ENCODE measurements around the gene ZNF384. TPM values are rescaled to one million over a fixed set of nuclear protein-coding genes. Genes with fewer than 3 reads are reported as not detected.
A peak's percentile ranks its signal among the peaks of the same experiment; 100 is the strongest.

The ZNF384 gene
- total RNA-seq, 2 experiments from 2014 or later = 48.6 to 95.5 TPM

DNA sequence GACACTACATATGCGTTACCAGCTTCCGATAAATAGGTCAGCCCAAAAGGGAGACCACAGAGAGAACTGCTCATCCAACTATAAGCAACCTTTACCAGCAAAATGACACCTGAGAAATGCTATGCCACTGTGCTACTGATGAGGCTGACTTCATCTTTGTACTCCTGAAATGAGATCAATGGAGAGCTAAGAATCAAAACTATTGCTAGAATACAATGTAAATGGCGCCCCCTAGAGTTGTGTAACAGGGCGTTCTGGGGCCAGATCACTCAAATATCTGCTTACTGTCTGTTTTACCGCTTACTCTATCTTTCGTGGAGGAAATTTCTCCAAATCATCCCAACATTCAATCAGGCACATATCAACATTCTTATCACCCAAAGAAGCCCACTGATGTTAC lies 4.6 kb downstream of the ZNF384 start:
- Histone ChIP-seq H3K4me2 (ENCODE audit: low read length) (no peak overlapping the region), H3K79me2 (ENCODE audit: insufficient read depth, low read depth, low read length) (peaks cover 96% of the 10 kb centered on the region), H3K9me2 (ENCODE audit: insufficient read depth, low read length) (no peaks in the 10 kb centered on the region), H2AFZ (ENCODE audit: low read length) (no peak overlapping the region), H3K27ac (ENCODE audit: low read depth, low read length, poor library complexity, severe bottlenecking) (no peak overlapping the region), H3K9me3 (ENCODE audit: low read length) (no peaks in the 10 kb centered on the region), H3K4me1 (ENCODE audit: insufficient read depth, low read length, poor library complexity, severe bottlenecking) (peaks cover 27% of the 10 kb centered on the region), H3K36me3 (ENCODE audit: insufficient read depth, low read length) (peaks cover 79% of the 10 kb centered on the region), H4K20me1 (ENCODE audit: insufficient read depth, low read length) (0 out of 2 replicates have a peak, but pooled peaks cover 5% of the 10 kb centered on the region), H3K4me3 (ENCODE audit: low read depth, low read length, poor library complexity, severe bottlenecking) (no peak overlapping the region)
- ChIA-PET POLR2A (interaction anchor here (0.7 to 1.6 kb wide), 3 partner anchors 16 to 101 kb away, joined by 3 to 4 read pairs (median 3); no protein-coding TSS in a partner anchor), CTCF (ENCODE audit: unreplicated experiment) (interaction anchor here (0.5 kb wide), 1 partner anchor 72 kb away, joined by 3 read pairs; no protein-coding TSS in a partner anchor)
- TF ChIP-seq, protein P1, sequence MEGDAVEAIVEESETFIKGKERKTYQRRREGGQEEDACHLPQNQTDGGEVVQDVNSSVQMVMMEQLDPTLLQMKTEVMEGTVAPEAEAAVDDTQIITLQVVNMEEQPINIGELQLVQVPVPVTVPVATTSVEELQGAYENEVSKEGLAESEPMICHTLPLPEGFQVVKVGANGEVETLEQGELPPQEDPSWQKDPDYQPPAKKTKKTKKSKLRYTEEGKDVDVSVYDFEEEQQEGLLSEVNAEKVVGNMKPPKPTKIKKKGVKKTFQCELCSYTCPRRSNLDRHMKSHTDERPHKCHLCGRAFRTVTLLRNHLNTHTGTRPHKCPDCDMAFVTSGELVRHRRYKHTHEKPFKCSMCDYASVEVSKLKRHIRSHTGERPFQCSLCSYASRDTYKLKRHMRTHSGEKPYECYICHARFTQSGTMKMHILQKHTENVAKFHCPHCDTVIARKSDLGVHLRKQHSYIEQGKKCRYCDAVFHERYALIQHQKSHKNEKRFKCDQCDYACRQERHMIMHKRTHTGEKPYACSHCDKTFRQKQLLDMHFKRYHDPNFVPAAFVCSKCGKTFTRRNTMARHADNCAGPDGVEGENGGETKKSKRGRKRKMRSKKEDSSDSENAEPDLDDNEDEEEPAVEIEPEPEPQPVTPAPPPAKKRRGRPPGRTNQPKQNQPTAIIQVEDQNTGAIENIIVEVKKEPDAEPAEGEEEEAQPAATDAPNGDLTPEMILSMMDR (conservative IDR thresholded peaks at IDR 0.05; ENCODE audit: low read length) = peak; percentile 86
- no peak for TF ChIP-seq EZH2phosphoT487 (IDR thresholded peaks at IDR 0.05; ENCODE audit: borderline replicate concordance, low read depth, low read length)
- TSS peak; percentile 8 for BruUV-seq (replicated peaks)
- peak; percentile 52 for DNase-seq (ENCODE audit: low spot score)
- intact Hi-C loops (cut with micrococcal nuclease; ENCODE audit: unreplicated experiment) = loop anchor here (5.0 kb wide), 2 partner anchors 77 to 117 kb away; partner anchors contain the start of genes CHD4 and NOP2

DNA sequence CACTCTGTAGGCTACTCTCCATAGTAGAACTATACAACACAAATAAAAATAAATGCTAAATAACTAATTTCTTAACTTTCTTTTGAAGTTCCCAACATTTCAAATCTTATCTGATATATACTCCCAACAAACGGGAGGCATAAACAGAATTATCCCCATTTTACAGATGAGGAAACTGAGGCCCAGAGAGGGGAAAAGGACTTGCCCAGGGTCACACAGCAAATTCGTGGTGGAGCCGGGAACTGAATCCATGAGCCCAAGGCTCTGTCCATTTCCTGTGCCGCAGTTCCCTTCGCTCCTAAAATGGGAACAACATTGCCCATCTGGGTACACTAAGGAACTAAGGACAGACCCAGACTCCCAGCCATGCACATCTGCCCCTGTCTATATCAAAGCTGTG lies 12.2 kb downstream of the ZNF384 start:
- ChIA-PET POLR2A (no interaction called here), CTCF (ENCODE audit: unreplicated experiment) (no interaction called here)
- Histone ChIP-seq H2AFZ (ENCODE audit: low read length) (no peak overlapping the region), H3K9me3 (ENCODE audit: low read length) (no peaks in the 10 kb centered on the region), H3K4me1 (ENCODE audit: insufficient read depth, low read length, poor library complexity, severe bottlenecking) (peaks cover 1% of the 10 kb centered on the region), H3K36me3 (ENCODE audit: insufficient read depth, low read length) (peaks cover 100% of the 10 kb centered on the region), H3K4me2 (ENCODE audit: low read length) (no peak overlapping the region), H3K79me2 (ENCODE audit: insufficient read depth, low read depth, low read length) (peaks cover 31% of the 10 kb centered on the region), H3K27ac (ENCODE audit: low read depth, low read length, poor library complexity, severe bottlenecking) (no peak overlapping the region), H3K4me3 (ENCODE audit: low read depth, low read length, poor library complexity, severe bottlenecking) (no peak overlapping the region), H3K9me2 (ENCODE audit: insufficient read depth, low read length) (no peaks in the 10 kb centered on the region), H4K20me1 (ENCODE audit: insufficient read depth, low read length) (no peaks in the 10 kb centered on the region)
- TF ChIP-seq, protein P1 (conservative IDR thresholded peaks at IDR 0.05; ENCODE audit: low read length) = no peak
- TF ChIP-seq EZH2phosphoT487 (IDR thresholded peaks at IDR 0.05; ENCODE audit: borderline replicate concordance, low read depth, low read length) = no peak
- intact Hi-C loops (cut with micrococcal nuclease; ENCODE audit: unreplicated experiment) = no loop called here
- no TSS peak for BruUV-seq (replicated peaks)
- DNase-seq (ENCODE audit: low spot score) = no peak

DNA sequence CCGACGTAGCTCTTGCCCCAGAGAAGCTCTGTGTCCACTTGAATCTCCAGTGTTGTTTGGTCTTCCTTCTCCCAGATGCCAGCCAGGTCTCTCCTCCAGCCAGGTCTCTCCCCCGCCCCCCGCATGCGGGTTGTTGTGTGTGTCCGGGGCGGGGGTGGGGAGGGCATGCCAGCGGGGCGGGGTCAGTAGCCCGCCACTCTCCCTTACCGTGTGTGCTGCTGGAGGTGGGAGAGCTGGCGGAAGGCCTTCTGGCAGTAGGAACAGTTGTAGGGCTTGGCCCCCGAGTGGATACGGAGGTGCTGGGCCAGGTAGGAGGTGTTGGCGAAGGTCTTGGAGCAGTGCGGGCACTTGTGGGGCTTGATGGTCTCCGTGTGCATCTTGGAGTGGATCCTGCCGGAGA lies 17.0 kb downstream of the ZNF384 start:
- Histone ChIP-seq H3K9me3 (ENCODE audit: low read length) (no peaks in the 10 kb centered on the region), H2AFZ (ENCODE audit: low read length) (no peak overlapping the region), H3K9me2 (ENCODE audit: insufficient read depth, low read length) (no peaks in the 10 kb centered on the region), H3K4me2 (ENCODE audit: low read length) (no peak overlapping the region), H3K4me1 (ENCODE audit: insufficient read depth, low read length, poor library complexity, severe bottlenecking) (peaks cover 16% of the 10 kb centered on the region), H3K27ac (ENCODE audit: low read depth, low read length, poor library complexity, severe bottlenecking) (no peak overlapping the region), H3K79me2 (ENCODE audit: insufficient read depth, low read depth, low read length) (peaks cover 6% of the 10 kb centered on the region; the same call in 1 of the 2 replicates), H3K36me3 (ENCODE audit: insufficient read depth, low read length) (peaks cover 100% of the 10 kb centered on the region), H3K4me3 (ENCODE audit: low read depth, low read length, poor library complexity, severe bottlenecking) (no peak overlapping the region), H4K20me1 (ENCODE audit: insufficient read depth, low read length) (no peaks in the 10 kb centered on the region)
- ChIA-PET POLR2A (interaction anchor here (0.6 kb wide), 1 partner anchor 91 kb away, joined by 5 read pairs; no protein-coding TSS in a partner anchor), CTCF (ENCODE audit: unreplicated experiment) (no interaction called here)
- DNase-seq (ENCODE audit: low spot score) = no peak
- TF ChIP-seq, protein P1 (conservative IDR thresholded peaks at IDR 0.05; ENCODE audit: low read length) = no peak
- no peak for TF ChIP-seq EZH2phosphoT487 (IDR thresholded peaks at IDR 0.05; ENCODE audit: borderline replicate concordance, low read depth, low read length)
- intact Hi-C loops (cut with micrococcal nuclease; ENCODE audit: unreplicated experiment) = no loop called here
- BruUV-seq (replicated peaks) = no TSS peak

All from OCI-LY7 (cell line).